ENCODE data around the gene HAPLN2.

Gene HAPLN2

DNA sequence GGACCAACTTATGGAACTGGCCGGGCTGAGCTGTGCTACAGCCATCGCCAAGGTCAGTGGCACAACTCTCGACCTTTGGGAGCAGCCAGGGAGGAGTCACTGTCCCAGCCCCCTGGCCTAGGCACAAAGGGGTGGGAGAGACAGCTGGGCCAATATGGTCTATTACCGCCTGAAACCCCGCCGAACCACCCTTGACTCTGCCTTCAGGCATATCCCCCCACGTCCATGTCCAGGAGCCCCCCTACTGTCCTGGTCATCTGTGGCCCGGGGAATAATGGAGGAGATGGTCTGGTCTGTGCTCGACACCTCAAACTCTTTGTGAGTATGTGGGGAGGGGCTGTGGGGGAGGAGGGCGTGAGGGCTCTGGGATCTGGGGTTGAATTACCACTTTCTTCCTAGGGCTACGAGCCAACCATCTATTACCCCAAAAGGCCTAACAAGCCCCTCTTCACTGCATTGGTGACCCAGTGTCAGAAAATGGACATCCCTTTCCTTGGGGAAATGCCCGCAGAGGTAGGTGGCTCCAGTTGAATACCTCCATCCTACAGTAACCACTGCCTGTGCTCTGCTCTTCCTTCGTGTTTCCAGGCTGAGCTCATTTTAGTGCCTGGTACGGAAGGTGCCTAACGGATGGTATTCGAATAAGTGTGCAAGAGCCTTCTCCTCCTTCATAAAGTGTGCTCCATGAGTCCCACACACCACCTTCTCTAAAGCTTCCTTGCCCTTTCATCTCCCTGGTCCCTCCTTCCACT, 26.9 kb upstream of the HAPLN2 start (continued):
- TF ChIP-seq ZNF223 (tag by site-specific recombination; IDR thresholded peaks at IDR 0.05) (no peak), ZNF626 (tag by site-specific recombination; IDR thresholded peaks at IDR 0.05) (no peak), ZNF549 (tag by site-specific recombination; IDR thresholded peaks at IDR 0.05) (no peak), ZNF501 (tag by site-specific recombination; IDR thresholded peaks at IDR 0.05) (peak; percentile 7; the same call in 1 of the 2 replicates), ZFP3 (tag by site-specific recombination; IDR thresholded peaks at IDR 0.05; ENCODE audit: low read depth) (no peak), TSHZ1 (tag by site-specific recombination; IDR thresholded peaks at IDR 0.05; ENCODE audit: borderline replicate concordance) (no peak), ZFP37 (tag by site-specific recombination; IDR thresholded peaks at IDR 0.05) (peak; percentile 6; the same call in 1 of the 2 replicates), ZNF600 (tag by site-specific recombination; IDR thresholded peaks at IDR 0.05) (peak; percentile 91), ZNF146 (tag by site-specific recombination; IDR thresholded peaks at IDR 0.05) (no peak), ZNF776 (tag by site-specific recombination; IDR thresholded peaks at IDR 0.05; ENCODE audit: borderline replicate concordance) (no peak), ZNF624 (tag by site-specific recombination; IDR thresholded peaks at IDR 0.05) (no peak), SP2 (tag by site-specific recombination; IDR thresholded peaks at IDR 0.05) (no peak), YY1 (tag by site-specific recombination; IDR thresholded peaks at IDR 0.05) (no peak), YY2 (tag by site-specific recombination; IDR thresholded peaks at IDR 0.05) (no peak), ZNF530 (tag by site-specific recombination; IDR thresholded peaks at IDR 0.05; ENCODE audit: low read depth) (no peak), ZNF473 (tag by site-specific recombination; IDR thresholded peaks at IDR 0.05) (no peak)
- TF ChIP-seq, protein P1, sequence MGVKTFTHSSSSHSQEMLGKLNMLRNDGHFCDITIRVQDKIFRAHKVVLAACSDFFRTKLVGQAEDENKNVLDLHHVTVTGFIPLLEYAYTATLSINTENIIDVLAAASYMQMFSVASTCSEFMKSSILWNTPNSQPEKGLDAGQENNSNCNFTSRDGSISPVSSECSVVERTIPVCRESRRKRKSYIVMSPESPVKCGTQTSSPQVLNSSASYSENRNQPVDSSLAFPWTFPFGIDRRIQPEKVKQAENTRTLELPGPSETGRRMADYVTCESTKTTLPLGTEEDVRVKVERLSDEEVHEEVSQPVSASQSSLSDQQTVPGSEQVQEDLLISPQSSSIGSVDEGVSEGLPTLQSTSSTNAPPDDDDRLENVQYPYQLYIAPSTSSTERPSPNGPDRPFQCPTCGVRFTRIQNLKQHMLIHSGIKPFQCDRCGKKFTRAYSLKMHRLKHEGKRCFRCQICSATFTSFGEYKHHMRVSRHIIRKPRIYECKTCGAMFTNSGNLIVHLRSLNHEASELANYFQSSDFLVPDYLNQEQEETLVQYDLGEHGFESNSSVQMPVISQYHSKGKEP (tag by site-specific recombination; IDR thresholded peaks at IDR 0.05): no peak
- TF ChIP-seq, protein P2, sequence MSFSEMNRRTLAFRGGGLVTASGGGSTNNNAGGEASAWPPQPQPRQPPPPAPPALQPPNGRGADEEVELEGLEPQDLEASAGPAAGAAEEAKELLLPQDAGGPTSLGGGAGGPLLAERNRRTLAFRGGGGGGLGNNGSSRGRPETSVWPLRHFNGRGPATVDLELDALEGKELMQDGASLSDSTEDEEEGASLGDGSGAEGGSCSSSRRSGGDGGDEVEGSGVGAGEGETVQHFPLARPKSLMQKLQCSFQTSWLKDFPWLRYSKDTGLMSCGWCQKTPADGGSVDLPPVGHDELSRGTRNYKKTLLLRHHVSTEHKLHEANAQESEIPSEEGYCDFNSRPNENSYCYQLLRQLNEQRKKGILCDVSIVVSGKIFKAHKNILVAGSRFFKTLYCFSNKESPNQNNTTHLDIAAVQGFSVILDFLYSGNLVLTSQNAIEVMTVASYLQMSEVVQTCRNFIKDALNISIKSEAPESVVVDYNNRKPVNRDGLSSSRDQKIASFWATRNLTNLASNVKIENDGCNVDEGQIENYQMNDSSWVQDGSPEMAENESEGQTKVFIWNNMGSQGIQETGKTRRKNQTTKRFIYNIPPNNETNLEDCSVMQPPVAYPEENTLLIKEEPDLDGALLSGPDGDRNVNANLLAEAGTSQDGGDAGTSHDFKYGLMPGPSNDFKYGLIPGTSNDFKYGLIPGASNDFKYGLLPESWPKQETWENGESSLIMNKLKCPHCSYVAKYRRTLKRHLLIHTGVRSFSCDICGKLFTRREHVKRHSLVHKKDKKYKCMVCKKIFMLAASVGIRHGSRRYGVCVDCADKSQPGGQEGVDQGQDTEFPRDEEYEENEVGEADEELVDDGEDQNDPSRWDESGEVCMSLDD (tag by site-specific recombination; IDR thresholded peaks at IDR 0.05): no peak
- TF ChIP-seq, protein P3, sequence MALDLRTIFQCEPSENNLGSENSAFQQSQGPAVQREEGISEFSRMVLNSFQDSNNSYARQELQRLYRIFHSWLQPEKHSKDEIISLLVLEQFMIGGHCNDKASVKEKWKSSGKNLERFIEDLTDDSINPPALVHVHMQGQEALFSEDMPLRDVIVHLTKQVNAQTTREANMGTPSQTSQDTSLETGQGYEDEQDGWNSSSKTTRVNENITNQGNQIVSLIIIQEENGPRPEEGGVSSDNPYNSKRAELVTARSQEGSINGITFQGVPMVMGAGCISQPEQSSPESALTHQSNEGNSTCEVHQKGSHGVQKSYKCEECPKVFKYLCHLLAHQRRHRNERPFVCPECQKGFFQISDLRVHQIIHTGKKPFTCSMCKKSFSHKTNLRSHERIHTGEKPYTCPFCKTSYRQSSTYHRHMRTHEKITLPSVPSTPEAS (tag by site-specific recombination; IDR thresholded peaks at IDR 0.05): no peak
- TF ChIP-seq, protein P4, sequence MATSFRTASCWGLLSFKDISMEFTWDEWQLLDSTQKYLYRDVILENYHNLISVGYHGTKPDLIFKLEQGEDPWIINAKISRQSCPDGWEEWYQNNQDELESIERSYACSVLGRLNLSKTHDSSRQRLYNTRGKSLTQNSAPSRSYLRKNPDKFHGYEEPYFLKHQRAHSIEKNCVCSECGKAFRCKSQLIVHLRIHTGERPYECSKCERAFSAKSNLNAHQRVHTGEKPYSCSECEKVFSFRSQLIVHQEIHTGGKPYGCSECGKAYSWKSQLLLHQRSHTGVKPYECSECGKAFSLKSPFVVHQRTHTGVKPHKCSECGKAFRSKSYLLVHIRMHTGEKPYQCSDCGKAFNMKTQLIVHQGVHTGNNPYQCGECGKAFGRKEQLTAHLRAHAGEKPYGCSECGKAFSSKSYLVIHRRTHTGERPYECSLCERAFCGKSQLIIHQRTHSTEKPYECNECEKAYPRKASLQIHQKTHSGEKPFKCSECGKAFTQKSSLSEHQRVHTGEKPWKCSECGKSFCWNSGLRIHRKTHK (tag by site-specific recombination; IDR thresholded peaks at IDR 0.05): no peak
- TF ChIP-seq, protein P5, sequence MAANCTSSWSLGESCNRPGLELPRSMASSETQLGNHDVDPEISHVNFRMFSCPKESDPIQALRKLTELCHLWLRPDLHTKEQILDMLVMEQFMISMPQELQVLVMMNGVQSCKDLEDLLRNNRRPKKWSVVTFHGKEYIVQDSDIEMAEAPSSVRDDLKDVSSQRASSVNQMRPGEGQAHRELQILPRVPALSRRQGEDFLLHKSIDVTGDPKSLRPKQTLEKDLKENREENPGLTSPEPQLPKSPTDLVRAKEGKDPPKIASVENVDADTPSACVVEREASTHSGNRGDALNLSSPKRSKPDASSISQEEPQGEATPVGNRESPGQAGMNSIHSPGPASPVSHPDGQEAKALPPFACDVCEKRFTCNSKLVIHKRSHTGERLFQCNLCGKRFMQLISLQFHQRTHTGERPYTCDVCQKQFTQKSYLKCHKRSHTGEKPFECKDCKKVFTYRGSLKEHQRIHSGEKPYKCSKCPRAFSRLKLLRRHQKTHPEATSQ (tag by site-specific recombination; IDR thresholded peaks at IDR 0.05): no peak
- TF ChIP-seq, protein P6, sequence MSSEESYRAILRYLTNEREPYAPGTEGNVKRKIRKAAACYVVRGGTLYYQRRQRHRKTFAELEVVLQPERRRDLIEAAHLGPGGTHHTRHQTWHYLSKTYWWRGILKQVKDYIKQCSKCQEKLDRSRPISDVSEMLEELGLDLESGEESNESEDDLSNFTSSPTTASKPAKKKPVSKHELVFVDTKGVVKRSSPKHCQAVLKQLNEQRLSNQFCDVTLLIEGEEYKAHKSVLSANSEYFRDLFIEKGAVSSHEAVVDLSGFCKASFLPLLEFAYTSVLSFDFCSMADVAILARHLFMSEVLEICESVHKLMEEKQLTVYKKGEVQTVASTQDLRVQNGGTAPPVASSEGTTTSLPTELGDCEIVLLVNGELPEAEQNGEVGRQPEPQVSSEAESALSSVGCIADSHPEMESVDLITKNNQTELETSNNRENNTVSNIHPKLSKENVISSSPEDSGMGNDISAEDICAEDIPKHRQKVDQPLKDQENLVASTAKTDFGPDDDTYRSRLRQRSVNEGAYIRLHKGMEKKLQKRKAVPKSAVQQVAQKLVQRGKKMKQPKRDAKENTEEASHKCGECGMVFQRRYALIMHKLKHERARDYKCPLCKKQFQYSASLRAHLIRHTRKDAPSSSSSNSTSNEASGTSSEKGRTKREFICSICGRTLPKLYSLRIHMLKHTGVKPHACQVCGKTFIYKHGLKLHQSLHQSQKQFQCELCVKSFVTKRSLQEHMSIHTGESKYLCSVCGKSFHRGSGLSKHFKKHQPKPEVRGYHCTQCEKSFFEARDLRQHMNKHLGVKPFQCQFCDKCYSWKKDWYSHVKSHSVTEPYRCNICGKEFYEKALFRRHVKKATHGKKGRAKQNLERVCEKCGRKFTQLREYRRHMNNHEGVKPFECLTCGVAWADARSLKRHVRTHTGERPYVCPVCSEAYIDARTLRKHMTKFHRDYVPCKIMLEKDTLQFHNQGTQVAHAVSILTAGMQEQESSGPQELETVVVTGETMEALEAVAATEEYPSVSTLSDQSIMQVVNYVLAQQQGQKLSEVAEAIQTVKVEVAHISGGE (tag by site-specific recombination; conservative IDR thresholded peaks at IDR 0.05; ENCODE audit: low read depth): no peak
